BJ (cell line): Measurements from ENCODE around the gene TMEM221. TPM values are rescaled to one million over a fixed set of nuclear protein-coding genes. Genes with fewer than 3 reads are reported as not detected.

Experiments used
- CTCF ChIA-PET: fragments of 350-600 bp; formaldehyde crosslinking; extraction: SDS; loops from one replicate; lab custom pipeline; 2021; ENCODE audit warnings: antibody characterized with exemption, inconsistent platforms; lab: Yijun Ruan, JAX
- POLR2A ChIA-PET: fragments of 300-600 bp; sonication (Branson Sonifier 250); formaldehyde crosslinking; extraction: SDS; loops from one replicate; lab custom pipeline; 2021; ENCODE audit warnings: antibody characterized with exemption; lab: Charles Lee
- DNase-seq: peaks from one replicate; pipeline ENCODE4 v3.0.0-alpha.2; 2011; ENCODE audit warnings: low read depth
- H3K27me3 ChIP-seq: 2 replicates; pipeline ENCODE4 v1.6.0; 2011; ENCODE audit warnings: low read length; ENCODE audit not compliant: control insufficient read depth, insufficient read depth
- H3K36me3 ChIP-seq: 2 replicates; pipeline ENCODE4 v1.5.1; 2011; ENCODE audit warnings: low read length; ENCODE audit not compliant: control insufficient read depth, insufficient read depth
- H3K4me3 ChIP-seq: 2 replicates; pipeline ENCODE4 v1.5.1; 2011; ENCODE audit warnings: low read depth, mild to moderate bottlenecking, control low read depth, low read length
- polyA plus RNA-seq: library from polyadenylated mRNA; depleted of rRNA; stranded (reverse); fragments of >200 nt; gene quantifications from 2 replicates; pipeline ENCODE4 v1.2.3, GENCODE V29; 2011; rRNA removed
- TF ChIP-seq, protein P1 (sequence below): IDR thresholded peaks from 2 replicates; pipeline ENCODE4 v1.5.1; 2011; ENCODE audit warnings: low read depth, mild to moderate bottlenecking, control low read depth, inconsistent platforms, low read length, moderate library complexity; ENCODE audit not compliant: insufficient read depth

Gene TMEM221
- polyA plus RNA-seq, 1 experiment, result 0.11 TPM

DNA sequence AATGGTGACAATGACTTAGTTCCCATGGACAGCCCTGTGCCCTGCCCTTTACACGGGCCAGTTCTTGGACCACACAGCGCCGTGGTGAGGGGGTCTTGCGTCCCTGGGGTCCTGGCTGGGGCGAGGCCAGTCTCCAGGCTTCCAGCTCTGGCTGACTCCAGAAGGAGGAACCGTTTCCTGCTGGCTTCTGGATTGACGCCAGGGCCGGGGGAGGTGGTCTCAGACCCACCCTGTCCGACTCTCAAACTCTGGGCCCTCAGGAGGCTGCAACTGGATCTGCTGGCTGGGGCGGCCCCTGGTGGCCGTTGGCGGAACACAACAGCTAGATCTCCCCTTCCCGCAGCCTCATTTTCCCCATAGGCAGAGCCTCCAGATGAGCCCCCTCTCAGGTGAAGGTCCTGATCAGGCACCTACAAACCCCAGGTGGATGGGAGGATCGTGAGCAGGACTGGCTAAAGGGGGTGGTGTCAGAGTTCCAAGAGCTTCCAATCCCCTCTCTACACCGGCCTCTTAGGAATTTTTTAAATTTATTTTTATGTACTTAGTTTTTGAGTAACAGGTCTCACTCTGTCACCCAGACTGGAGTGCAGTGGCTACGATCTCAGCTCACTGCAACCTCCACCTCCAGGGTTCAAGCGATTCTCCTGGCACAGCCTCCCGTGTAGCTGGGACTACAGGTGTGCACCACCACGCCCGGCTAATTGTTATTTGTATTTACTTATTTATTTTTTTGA lies 62.4 kb downstream of the TMEM221 start:
- TF ChIP-seq, protein P1, sequence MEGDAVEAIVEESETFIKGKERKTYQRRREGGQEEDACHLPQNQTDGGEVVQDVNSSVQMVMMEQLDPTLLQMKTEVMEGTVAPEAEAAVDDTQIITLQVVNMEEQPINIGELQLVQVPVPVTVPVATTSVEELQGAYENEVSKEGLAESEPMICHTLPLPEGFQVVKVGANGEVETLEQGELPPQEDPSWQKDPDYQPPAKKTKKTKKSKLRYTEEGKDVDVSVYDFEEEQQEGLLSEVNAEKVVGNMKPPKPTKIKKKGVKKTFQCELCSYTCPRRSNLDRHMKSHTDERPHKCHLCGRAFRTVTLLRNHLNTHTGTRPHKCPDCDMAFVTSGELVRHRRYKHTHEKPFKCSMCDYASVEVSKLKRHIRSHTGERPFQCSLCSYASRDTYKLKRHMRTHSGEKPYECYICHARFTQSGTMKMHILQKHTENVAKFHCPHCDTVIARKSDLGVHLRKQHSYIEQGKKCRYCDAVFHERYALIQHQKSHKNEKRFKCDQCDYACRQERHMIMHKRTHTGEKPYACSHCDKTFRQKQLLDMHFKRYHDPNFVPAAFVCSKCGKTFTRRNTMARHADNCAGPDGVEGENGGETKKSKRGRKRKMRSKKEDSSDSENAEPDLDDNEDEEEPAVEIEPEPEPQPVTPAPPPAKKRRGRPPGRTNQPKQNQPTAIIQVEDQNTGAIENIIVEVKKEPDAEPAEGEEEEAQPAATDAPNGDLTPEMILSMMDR, result peak; percentile 97
- H3K27me3 ChIP-seq, result peaks cover 2% of the 10 kb centered on the region; the same call in 1 of the 2 replicates
- H3K4me3 ChIP-seq, result no peak overlapping the region
- DNase-seq, result no peak
- ChIA-PET POLR2A (no interaction called here), CTCF (interaction anchor here (0.6 to 7.8 kb wide), 33 partner anchors 9 to 474 kb away, joined by 3 to 121 read pairs (median 5); partner anchors contain the start of genes ABHD8, ANO8, BST2 and JAK3)
- H3K36me3 ChIP-seq, result no peaks in the 10 kb centered on the region

Other genes starting within 250 kb of the TMEM221 start
- gene USE1, start 233.3 kb downstream of the TMEM221 start, polyA plus RNA-seq, result 27.9 and 29.7 TPM in 2 replicates
- 8.1 and 10.0 TPM in 2 replicates for gene OCEL1, start 222.4 kb downstream of the TMEM221 start, polyA plus RNA-seq
- gene NR2F6, start 202.7 kb downstream of the TMEM221 start, polyA plus RNA-seq, result 26.1 and 28.0 TPM in 2 replicates
- gene USHBP1, start 183.9 kb downstream of the TMEM221 start, polyA plus RNA-seq, result not detected in 2 replicates
- 90.1 and 122 TPM in 2 replicates for gene BABAM1, start 181.2 kb downstream of the TMEM221 start, polyA plus RNA-seq
- gene ANKLE1, start 166.8 kb downstream of the TMEM221 start, polyA plus RNA-seq, result 0.18 and 0.38 TPM in 2 replicates
- 7.1 and 11.0 TPM in 2 replicates for gene ABHD8, start 145.2 kb downstream of the TMEM221 start, polyA plus RNA-seq
- 19.9 and 26.3 TPM in 2 replicates for gene MRPL34, start 142.8 kb downstream of the TMEM221 start, polyA plus RNA-seq
- 52.7 and 55.6 TPM in 2 replicates for gene DDA1, start 139.1 kb downstream of the TMEM221 start, polyA plus RNA-seq
- gene ANO8, start 113.8 kb downstream of the TMEM221 start, polyA plus RNA-seq, result 1.3 and 1.9 TPM in 2 replicates
- 4.9 and 6.3 TPM in 2 replicates for gene GTPBP3, start 111.1 kb downstream of the TMEM221 start, polyA plus RNA-seq
- not detected in 2 replicates for gene PLVAP, start 71.3 kb downstream of the TMEM221 start, polyA plus RNA-seq
- not detected in 2 replicates for gene CCDC194, start 54.5 kb downstream of the TMEM221 start, polyA plus RNA-seq
- gene BST2, start 43.0 kb downstream of the TMEM221 start, polyA plus RNA-seq, result 4.5 and 6.4 TPM in 2 replicates
- gene MVB12A, start 28.6 kb downstream of the TMEM221 start, polyA plus RNA-seq, result 29.4 and 47.3 TPM in 2 replicates
- not detected in 2 replicates for gene NXNL1, start 12.3 kb upstream of the TMEM221 start, polyA plus RNA-seq
- gene SLC27A1, start 21.9 kb upstream of the TMEM221 start, polyA plus RNA-seq, result 12.0 and 18.8 TPM in 2 replicates
- gene PGLS, start 63.0 kb upstream of the TMEM221 start, polyA plus RNA-seq, result 73.4 and 89.2 TPM in 2 replicates
- 124 and 158 TPM in 2 replicates for gene COLGALT1, start 107.0 kb upstream of the TMEM221 start, polyA plus RNA-seq
- gene UNC13A, start 239.7 kb upstream of the TMEM221 start, polyA plus RNA-seq, result 1.0 and 2.2 TPM in 2 replicates